ENCODE results near the gene MRE11. TPM values are rescaled to one million over a fixed set of nuclear protein-coding genes. Genes with fewer than 3 reads are reported as not detected.
A peak's percentile ranks its signal among the peaks of the same experiment; 100 is the strongest.
"Not testable (repeated sequence)": the region's sequence is repeated elsewhere in the genome, so short reads cannot be mapped to it uniquely, and the experiment has no call there.

The MRE11 gene
- total and polyA plus RNA-seq, 5 experiments from 2014 or later = 10.3 to 43.5 (median 15.8) TPM

DNA sequence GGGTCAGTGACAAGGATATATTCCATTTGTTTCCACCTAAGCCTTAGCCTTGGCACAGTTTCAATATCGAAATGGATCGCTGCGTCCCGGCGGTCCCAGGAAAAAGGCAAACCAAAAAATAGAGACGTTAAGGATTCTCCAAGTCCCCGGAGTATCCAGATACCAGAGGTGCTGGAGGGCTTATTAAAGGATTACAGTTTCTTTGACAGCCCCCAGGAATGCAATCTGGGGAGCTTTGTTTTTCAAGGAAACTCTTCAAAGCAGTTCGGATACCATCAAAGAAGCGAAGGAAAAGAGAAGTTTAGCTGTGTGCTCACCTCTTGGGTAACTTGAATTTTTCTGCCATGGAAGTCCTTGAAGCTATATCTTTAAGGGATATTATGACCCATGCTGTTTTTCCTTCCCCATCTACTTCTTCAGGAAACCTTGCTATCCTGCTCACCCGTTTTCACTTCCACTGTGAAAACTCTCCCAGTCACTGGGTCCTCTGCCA lies 91.8 kb downstream of the MRE11 start:
- no peak for ATAC-seq
- peaks cover 3 to 26% (median 8%) of the 10 kb centered on the region in 3 donors for H3K36me3 Mint-ChIP-seq
- H3K4me3 Mint-ChIP-seq = peak overlapping the region in 2 of 10 donors; percentile 8 to 38

DNA sequence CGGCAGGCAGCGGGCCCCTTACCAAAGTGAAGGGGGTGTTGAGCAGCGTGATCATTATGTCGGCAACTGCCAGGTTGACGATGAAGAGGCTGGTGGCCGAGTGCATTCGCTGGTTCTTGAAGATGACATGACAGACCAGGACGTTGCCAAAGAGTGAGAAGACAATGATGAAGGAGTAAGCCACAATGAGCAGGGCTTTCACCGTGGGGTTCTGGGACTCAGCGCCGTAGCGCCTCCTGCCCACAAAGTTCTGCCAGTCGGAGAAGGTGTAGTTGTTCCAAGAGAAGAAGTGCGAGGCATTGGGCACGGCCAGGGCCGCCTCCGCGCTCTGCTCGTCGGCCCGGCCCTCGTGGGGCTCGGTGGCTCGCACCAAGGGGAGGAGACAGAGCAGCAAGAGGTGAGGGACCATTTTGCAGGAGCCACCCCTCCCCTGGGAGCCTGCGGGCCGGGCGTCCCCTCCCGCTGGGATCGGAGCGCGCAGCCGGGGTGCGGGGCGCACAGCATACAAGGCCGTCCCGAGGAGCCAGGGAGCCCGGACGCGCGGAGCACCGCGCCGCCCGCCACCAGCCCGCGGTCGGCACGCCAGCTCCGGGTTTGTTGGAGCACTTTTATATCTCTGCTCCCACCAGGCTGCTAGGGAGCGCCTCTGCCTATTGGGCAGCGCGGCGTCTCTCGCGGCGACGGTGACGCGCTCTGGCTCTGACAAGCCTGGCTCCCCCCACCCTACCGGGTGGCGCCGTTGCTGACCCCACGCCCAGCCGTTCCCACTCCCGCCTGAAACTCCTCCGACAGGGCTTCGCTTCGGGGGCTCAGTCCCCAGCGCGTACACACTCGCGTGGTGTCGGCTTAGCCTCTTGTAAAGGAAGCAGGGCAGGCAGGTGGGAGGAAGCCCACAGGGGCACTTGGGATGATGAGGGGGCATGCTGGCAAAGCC lies 92.5 kb downstream of the MRE11 start, which contains the start of gene GPR83:
TSS of gene GPR83 (minus strand) at position 581 of the 934 bp plus-strand sequence. CDS start at position 409, 172 bp downstream.
- DNase-seq (no peak), ATAC-seq (no peak)
- H3K27ac Mint-ChIP-seq = no peak within 1 kb of the TSS
- POLR2A ChIA-PET = no interaction called here
- peak within 1 kb of the TSS in 8 of 10 donors; percentile 1 to 64 (median 14) for H3K4me3 Mint-ChIP-seq
- peaks cover 7 to 12% (median 9%) of the 10 kb centered on the region in 4 donors for H3K4me1 Mint-ChIP-seq
- H3K27me3 Mint-ChIP-seq = peaks cover 28 to 61% (median 50%) of the 10 kb centered on the region in 5 donors
- H3K36me3 Mint-ChIP-seq = peaks cover 3 to 22% (median 8%) of the 10 kb centered on the region in 3 donors
- peaks cover 0 to 53% (median 36%) of the 10 kb centered on the region in 9 donors for H3K9me3 Mint-ChIP-seq

More for the DNA sequence above, 91.8 kb downstream of the MRE11 start:
- H3K4me1 Mint-ChIP-seq = peaks cover 7 to 12% (median 9%) of the 10 kb centered on the region in 4 donors
- H3K27me3 Mint-ChIP-seq = peaks cover 28 to 54% (median 49%) of the 10 kb centered on the region in 5 donors
- POLR2A ChIA-PET = no interaction called here
- H3K9me3 Mint-ChIP-seq = peaks cover 0 to 60% (median 38%) of the 10 kb centered on the region in 9 donors
- no peak overlapping the region for H3K27ac Mint-ChIP-seq
- DNase-seq = no peak

DNA sequence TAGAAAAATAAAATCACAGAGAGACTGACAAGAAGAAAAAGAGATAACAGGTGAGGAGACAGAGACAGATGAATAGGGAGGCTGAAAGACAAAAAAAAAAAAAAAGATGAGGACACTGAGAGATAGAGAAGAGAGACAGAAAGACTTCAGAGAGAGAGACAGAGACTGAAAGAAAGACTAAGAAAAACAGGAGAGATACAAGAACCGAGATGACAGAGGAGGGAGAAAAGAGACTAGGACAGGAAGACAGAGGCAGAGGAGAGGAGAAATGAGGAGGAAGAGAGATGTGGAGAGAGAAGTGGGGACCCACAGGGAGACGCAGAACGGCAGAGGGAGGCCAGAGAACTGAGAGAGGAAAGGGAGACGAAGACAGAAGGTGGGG lies 93.2 kb downstream of the MRE11 start:
- Mint-ChIP-seq H3K36me3 (peaks cover 3 to 17% (median 8%) of the 10 kb centered on the region in 3 donors), H3K4me3 (peak overlapping the region in 6 of 10 donors; percentile 1 to 64 (median 14)), H3K27ac (no peak overlapping the region), H3K4me1 (peaks cover 7 to 12% (median 9%) of the 10 kb centered on the region in 4 donors), H3K9me3 (peaks cover 0 to 47% (median 31%) of the 10 kb centered on the region in 9 donors), H3K27me3 (peaks cover 30 to 67% (median 55%) of the 10 kb centered on the region in 5 donors)
- POLR2A ChIA-PET = no interaction called here
- no peak for ATAC-seq
- DNase-seq = no peak

DNA sequence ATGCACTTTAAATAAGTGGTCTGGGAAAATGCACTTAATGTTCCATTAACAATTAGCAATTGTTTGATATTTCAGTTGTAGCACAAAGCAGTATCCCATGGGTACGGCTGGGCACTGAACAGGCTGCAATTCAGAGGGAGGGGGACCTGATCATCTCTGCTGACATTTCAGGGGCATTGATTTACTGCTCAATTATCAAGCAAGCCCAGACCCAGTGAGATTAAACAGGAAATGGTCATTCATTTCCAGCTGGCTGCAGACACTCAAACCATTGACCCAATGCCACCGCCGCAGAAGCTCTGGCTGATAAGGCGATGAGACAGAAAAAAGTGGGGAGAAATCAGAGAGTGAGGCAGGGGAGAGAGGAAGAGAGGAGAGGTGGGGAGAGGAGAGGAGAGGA lies 93.6 kb downstream of the MRE11 start:
- Mint-ChIP-seq H3K4me3 (no peak overlapping the region), H3K4me1 (peaks cover 7 to 12% (median 9%) of the 10 kb centered on the region in 4 donors), H3K27me3 (peaks cover 31 to 71% (median 55%) of the 10 kb centered on the region in 5 donors), H3K36me3 (peaks cover 3 to 17% (median 8%) of the 10 kb centered on the region in 3 donors), H3K9me3 (peaks cover 0 to 43% (median 27%) of the 10 kb centered on the region in 9 donors), H3K27ac (no peak overlapping the region)
- POLR2A ChIA-PET = no interaction called here
- DNase-seq (no peak), ATAC-seq (no peak)

DNA sequence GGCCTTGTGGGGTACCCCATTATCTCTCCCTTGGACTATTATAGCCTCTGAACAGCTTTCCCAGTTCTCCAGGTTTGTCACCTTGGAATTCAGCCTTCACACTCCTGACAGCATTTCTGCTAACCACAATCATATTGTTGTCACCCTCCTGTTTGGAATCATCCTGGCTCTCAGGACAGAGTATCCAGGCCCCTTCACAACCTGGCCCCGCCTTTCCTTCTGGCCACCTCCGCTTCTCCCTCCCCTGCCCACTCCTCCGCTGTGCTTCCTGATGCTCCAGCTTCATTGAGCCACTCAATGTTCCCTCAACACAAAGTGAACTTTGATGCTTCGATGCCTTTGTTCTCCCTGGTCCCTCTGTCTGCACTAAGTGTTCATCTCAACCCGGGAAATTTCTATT lies 95.5 kb downstream of the MRE11 start:
- ATAC-seq = no peak
- Mint-ChIP-seq H3K36me3 (peaks cover 3 to 17% (median 7%) of the 10 kb centered on the region in 3 donors), H3K27ac (peak overlapping the region in 1 of 10 donors; percentile 40), H3K4me1 (peaks cover 7 to 12% (median 9%) of the 10 kb centered on the region in 4 donors), H3K9me3 (peaks cover 0 to 24% (median 15%) of the 10 kb centered on the region in 9 donors), H3K27me3 (peaks cover 31 to 84% (median 55%) of the 10 kb centered on the region in 5 donors), H3K4me3 (no peak overlapping the region)
- POLR2A ChIA-PET = no interaction called here
- no peak for DNase-seq

DNA sequence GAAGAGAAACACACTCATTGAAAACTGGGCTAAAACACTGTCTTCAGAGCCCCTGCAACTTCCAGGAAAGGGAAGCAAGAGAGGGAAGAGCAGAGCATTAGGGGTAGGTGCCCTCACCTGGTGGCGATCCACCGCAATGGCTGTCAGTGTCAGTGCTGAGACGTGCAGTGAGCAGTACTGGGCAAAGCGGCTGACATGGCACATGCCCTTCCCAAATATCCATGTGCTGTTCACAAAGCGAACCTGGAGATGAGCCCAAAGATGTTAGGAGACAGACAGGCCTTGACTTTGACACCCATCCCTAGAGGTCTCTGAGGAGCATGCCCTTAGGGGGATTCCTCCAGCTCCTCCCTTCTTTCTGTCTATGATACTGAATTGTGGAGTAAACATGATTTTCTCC lies 97.4 kb downstream of the MRE11 start:
- Mint-ChIP-seq H3K4me3 (no peak overlapping the region), H3K4me1 (peaks cover 7 to 12% (median 9%) of the 10 kb centered on the region in 4 donors), H3K27ac (no peak overlapping the region), H3K36me3 (peaks cover 3 to 12% (median 7%) of the 10 kb centered on the region in 3 donors), H3K9me3 (peaks cover 0 to 13% (median 6%) of the 10 kb centered on the region in 9 donors), H3K27me3 (peaks cover 27 to 75% (median 46%) of the 10 kb centered on the region in 5 donors)
- ATAC-seq (no peak), DNase-seq (no peak)
- POLR2A ChIA-PET = no interaction called here

DNA sequence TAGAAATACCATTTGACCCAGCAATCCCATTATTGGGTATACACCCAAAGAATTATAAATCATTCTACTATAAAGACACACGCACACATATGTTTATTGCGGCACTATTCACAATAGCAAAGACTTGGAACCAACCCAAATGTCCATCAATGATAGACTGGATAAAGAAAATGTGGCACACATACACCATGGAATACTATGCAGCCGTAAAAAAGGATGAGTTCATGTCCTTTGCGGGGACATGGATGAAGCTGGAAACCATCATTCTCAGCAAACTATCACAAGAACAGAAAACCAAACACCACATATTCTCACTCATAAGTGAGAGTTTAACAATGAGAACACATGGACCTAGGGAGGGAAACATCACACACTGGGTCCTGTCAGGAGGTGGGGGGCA lies 101.7 kb downstream of the MRE11 start:
- H3K9me3 Mint-ChIP-seq = peaks cover 0 to 21% (median 4%) of the 10 kb centered on the region in 9 donors
- H3K27me3 Mint-ChIP-seq = peaks cover 4 to 31% (median 11%) of the 10 kb centered on the region in 5 donors
- H3K4me3 Mint-ChIP-seq = not testable (repeated sequence)

DNA sequence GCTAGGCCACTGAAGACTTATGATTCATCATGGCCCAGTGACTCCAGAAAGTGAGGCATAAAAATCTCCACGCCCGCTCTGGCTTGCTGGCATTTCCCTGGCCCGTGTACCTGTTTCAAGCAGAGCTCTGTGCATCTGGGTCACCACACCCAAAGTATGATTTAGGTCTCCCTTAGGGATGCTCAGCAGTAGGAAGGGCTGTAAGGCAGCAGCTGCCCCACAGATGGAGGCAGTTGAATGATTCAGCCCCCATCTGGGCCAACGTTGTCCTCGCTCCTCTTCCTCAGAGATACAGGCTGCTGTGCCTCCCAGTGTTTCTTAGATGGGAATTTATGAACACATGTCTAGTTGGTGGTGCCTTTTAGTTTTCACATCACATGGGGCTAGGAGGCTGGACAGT lies 114.0 kb downstream of the MRE11 start:
- no peak for DNase-seq
- Mint-ChIP-seq H3K4me3 (no peak overlapping the region), H3K27me3 (peaks cover 2 to 28% (median 13%) of the 10 kb centered on the region in 5 donors), H3K4me1 (peaks cover 0 to 3% (median 0%) of the 10 kb centered on the region in 4 donors), H3K9me3 (peaks cover 0 to 6% (median 0%) of the 10 kb centered on the region in 9 donors), H3K27ac (no peak overlapping the region), H3K36me3 (peaks cover 0 to 3% (median 0%) of the 10 kb centered on the region in 3 donors)
- POLR2A ChIA-PET = no interaction called here
- no peak for ATAC-seq

More for the DNA sequence above, 101.7 kb downstream of the MRE11 start:
- DNase-seq, H3K27ac Mint-ChIP-seq, H3K36me3 Mint-ChIP-seq, H3K4me1 Mint-ChIP-seq, POLR2A ChIA-PET, ATAC-seq: not testable (repeated sequence)

DNA sequence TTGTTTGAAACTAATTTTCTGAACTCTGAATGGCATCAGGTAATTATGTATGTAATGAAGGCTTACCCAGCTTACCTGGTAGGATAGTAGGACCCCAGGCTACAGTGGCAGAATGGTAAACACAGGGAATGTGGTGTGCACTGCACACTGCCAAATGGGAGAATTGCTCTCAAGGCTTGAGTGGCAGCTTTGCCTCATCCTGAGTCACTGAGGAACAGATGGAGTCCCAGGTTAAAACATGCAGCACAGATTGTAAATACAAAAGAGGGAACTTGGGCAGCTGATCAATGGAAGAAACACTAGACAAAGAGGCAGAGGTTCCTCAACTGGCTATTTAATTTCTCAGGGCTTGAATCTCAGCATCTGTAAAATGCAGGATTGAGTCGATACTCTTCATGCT lies 116.8 kb downstream of the MRE11 start:
- H3K4me3 Mint-ChIP-seq = no peak overlapping the region
- peaks cover 0 to 27% (median 10%) of the 10 kb centered on the region in 5 donors for H3K27me3 Mint-ChIP-seq
- peaks cover 0 to 10% (median 0%) of the 10 kb centered on the region in 3 donors for H3K36me3 Mint-ChIP-seq
- DNase-seq (no peak), ATAC-seq (no peak)
- POLR2A ChIA-PET = no interaction called here
- peaks cover 0 to 14% (median 4%) of the 10 kb centered on the region in 9 donors for H3K9me3 Mint-ChIP-seq
- no peaks in the 10 kb centered on the region for H3K4me1 Mint-ChIP-seq
- H3K27ac Mint-ChIP-seq = no peak overlapping the region

DNA sequence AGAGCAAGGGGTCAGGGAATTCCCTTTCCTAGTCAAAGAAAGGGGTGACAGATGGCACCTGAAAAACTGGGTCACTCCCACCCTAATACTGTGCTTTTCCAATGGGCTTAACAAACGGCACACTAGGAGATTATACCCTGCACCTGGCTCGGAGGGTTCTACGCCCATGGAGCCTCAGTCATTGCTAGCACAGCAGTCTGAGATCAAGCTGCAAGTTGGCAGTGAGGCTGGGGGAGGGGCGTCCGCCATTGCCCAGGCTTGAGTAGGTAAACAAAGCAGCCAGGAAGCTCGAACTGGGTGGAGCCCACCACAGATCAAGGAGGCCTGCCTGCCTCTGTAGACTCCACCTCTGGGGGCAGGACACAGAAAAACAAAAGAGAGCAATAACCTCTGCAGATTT lies 123.1 kb downstream of the MRE11 start:
- POLR2A ChIA-PET, H3K4me1 Mint-ChIP-seq, ATAC-seq: not testable (repeated sequence)
- Mint-ChIP-seq H3K4me3 (peak overlapping the region in 1 of 10 donors; percentile 41), H3K27ac (peak overlapping the region in 2 of 10 donors; percentile 69 to 81), H3K36me3 (peaks cover 0 to 12% (median 0%) of the 10 kb centered on the region in 3 donors), H3K9me3 (peaks cover 3 to 38% (median 7%) of the 10 kb centered on the region in 9 donors), H3K27me3 (peaks cover 0 to 17% (median 4%) of the 10 kb centered on the region in 5 donors)
- DNase-seq = peak in 2 of 10 donors; percentile 2 to 13

Data from naive thymus-derived CD8-positive, alpha-beta T cell (primary cell).